ENCODE data around the gene PTDSS2. TPM values are rescaled to one million over a fixed set of nuclear protein-coding genes. Genes with fewer than 3 reads are reported as not detected.
A peak's percentile ranks its signal among the peaks of the same experiment; 100 is the strongest.

PTDSS2 gene
- total and polyA plus RNA-seq, 2 donors from 2014 or later, result 28.5 to 37.7 TPM

DNA sequence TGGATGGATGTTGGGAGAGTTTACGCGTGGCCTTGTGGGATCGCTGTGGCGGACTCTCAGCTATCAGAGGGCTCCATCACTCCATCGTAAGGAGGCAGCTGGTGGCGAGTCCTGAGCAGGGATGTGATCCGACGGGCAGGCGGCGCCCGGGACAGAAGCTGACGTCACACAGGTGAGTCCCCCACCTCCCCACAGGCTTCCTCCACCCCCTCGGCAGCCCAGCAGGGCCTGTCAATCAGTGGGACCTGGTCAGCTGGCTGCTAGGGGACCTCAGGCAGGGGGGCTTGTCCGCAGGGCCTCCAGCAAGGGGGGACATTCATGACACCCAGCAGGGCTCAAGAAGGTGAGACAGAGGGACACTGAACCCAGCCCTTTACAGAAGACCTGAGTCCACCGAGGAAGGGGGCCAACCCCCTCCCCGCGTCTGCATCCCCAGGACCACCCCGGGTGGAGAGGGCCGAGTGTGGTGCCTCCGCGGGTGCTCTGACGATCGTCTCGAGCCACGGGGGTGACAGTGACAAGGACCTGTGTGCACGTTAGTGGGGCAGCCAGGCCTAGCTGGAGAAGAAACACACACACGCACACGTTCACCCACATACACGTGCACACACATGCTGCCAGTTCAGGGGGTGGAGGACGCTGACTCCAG, 78.2 kb downstream of the PTDSS2 start:
- Histone ChIP-seq H3K27ac (ENCODE audit: low read depth in 2 of 2, low read length in 2 of 2) (no peak overlapping the region), H3K36me3 (ENCODE audit: control insufficient read depth in 2 of 3, insufficient read depth in 3 of 3, low read length in 3 of 3) (no peaks in the 10 kb centered on the region), H3K27me3 (ENCODE audit: control insufficient read depth, insufficient read depth, low read length) (no peaks in the 10 kb centered on the region), H3K9me3 (ENCODE audit: control insufficient read depth in 2 of 3, insufficient read depth in 1 of 3, low read length in 3 of 3) (no peaks in the 10 kb centered on the region), H3K9ac (ENCODE audit: low read length in 3 of 3) (no peak overlapping the region), H3K4me3 (ENCODE audit: low read length in 3 of 3) (no peak overlapping the region), H3K4me1 (ENCODE audit: control insufficient read depth in 2 of 3, insufficient read depth in 2 of 3, low read depth in 1 of 3, low read length in 3 of 3) (no peaks in the 10 kb centered on the region)
- peak in 1 of 5 donors; percentile 40 for DNase-seq
- TF ChIP-seq, protein P1, sequence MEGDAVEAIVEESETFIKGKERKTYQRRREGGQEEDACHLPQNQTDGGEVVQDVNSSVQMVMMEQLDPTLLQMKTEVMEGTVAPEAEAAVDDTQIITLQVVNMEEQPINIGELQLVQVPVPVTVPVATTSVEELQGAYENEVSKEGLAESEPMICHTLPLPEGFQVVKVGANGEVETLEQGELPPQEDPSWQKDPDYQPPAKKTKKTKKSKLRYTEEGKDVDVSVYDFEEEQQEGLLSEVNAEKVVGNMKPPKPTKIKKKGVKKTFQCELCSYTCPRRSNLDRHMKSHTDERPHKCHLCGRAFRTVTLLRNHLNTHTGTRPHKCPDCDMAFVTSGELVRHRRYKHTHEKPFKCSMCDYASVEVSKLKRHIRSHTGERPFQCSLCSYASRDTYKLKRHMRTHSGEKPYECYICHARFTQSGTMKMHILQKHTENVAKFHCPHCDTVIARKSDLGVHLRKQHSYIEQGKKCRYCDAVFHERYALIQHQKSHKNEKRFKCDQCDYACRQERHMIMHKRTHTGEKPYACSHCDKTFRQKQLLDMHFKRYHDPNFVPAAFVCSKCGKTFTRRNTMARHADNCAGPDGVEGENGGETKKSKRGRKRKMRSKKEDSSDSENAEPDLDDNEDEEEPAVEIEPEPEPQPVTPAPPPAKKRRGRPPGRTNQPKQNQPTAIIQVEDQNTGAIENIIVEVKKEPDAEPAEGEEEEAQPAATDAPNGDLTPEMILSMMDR (IDR thresholded peaks at IDR 0.05; ENCODE audit: borderline replicate concordance, extremely low read depth, insufficient read depth), result no peak
- no peak for FAIRE-seq
- intact Hi-C loops (cut with DNase I), result no loop called here

DNA sequence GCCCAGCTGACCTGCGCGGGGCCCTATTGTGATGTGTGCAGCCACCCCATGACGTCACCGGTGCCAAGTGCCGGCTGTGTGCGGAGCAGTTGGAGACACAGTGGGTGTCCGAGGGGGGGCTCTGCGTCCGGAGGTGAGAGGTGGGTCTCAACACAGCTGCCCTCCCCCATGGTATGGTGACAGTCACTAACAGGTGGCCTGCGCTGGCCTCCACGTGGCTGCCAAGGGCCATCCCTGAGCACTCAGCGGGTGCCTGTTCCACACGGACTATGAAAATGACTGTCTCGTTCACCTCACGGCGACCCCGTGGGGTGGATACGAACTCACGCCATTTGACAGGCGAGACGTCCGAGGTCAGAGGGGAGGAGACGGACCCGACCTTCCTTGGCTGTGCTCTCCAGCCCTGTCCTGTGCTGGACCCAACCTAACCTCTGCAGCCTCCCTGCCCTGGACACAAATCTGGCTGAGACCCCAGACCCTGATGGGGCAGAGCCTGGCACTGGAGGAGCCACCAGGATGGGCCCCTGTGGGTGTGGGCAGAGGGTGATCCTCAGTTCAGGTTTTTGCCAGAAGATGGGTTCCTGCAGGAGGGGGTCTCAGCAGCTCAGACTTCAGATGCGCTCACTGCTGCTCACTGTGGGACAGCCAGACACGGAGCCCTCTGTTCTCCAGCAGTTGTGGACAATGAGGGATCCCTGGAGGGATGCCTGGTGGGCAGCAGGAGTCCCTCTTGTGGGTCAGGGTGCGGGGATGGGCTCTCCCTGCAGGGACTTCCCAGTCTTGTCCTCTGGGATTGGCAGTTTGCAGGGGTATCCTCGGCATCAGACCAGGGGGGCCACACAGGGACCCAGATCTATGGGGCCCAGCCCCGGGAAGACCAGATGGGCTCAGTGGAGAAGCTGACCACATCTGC, 79.0 kb downstream of the PTDSS2 start:
- DNase-seq (peak in 1 of 5 donors; percentile 51), FAIRE-seq (no peak)
- TF ChIP-seq, protein P1 (IDR thresholded peaks at IDR 0.05; ENCODE audit: borderline replicate concordance, extremely low read depth, insufficient read depth), result no peak
- Histone ChIP-seq H3K27me3 (ENCODE audit: control insufficient read depth, insufficient read depth, low read length) (no peaks in the 10 kb centered on the region), H3K27ac (ENCODE audit: low read depth in 2 of 2, low read length in 2 of 2) (no peak overlapping the region), H3K36me3 (ENCODE audit: control insufficient read depth in 2 of 3, insufficient read depth in 3 of 3, low read length in 3 of 3) (no peaks in the 10 kb centered on the region), H3K4me1 (ENCODE audit: control insufficient read depth in 2 of 3, insufficient read depth in 2 of 3, low read depth in 1 of 3, low read length in 3 of 3) (peaks cover 0 to 4% (median under 1%) of the 10 kb centered on the region in 3 donors), H3K4me3 (ENCODE audit: low read length in 3 of 3) (no peak overlapping the region), H3K9ac (ENCODE audit: low read length in 3 of 3) (no peak overlapping the region), H3K9me3 (ENCODE audit: control insufficient read depth in 2 of 3, insufficient read depth in 1 of 3, low read length in 3 of 3) (no peaks in the 10 kb centered on the region)
- intact Hi-C loops (cut with DNase I), result no loop called here

DNA sequence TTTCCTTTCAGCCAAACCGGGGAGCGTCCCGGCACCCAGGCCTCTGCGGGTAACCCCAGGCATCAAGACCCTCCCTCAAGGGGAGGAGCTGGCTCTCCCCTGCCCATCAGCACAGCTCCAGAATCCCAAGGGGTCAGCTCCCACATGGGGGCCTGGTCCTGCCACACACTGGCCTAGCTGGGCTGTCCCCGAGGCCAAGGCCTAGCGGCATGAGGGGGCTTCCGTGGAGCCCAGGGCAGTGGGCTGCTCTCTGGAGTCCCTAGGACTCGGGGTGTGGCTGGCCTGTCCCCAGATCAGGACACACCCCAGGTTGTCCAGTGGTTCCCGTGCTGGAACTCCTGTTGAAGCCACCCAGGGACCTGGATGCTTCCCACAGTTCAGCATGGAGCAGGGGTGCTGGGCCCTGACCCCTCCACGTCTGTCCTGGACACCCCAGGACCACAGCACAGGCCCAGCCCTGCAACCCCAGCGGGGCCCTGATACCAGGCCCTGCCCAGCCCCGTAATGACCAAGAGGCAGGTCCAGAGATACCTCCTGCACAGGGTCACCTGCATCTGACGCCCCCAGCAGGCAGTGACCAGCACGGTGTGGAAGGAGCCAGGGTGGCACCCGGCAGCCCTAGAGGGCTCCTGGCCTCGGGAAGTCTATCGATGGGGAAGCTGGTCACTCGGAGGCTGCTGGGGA, 79.8 kb downstream of the PTDSS2 start:
- FAIRE-seq (no peak), DNase-seq (peak in 1 of 5 donors; percentile 45)

More for the DNA sequence above, 79.8 kb downstream of the PTDSS2 start:
- Histone ChIP-seq H3K4me1 (ENCODE audit: control insufficient read depth in 2 of 3, insufficient read depth in 2 of 3, low read depth in 1 of 3, low read length in 3 of 3) (peaks cover 0 to 9% (median 4%) of the 10 kb centered on the region in 3 donors), H3K27me3 (ENCODE audit: control insufficient read depth, insufficient read depth, low read length) (no peaks in the 10 kb centered on the region), H3K4me3 (ENCODE audit: low read length in 3 of 3) (no peak overlapping the region), H3K36me3 (ENCODE audit: control insufficient read depth in 2 of 3, insufficient read depth in 3 of 3, low read length in 3 of 3) (no peaks in the 10 kb centered on the region), H3K9ac (ENCODE audit: low read length in 3 of 3) (no peak overlapping the region), H3K9me3 (ENCODE audit: control insufficient read depth in 2 of 3, insufficient read depth in 1 of 3, low read length in 3 of 3) (no peaks in the 10 kb centered on the region), H3K27ac (ENCODE audit: low read depth in 2 of 2, low read length in 2 of 2) (no peak overlapping the region)
- intact Hi-C loops (cut with DNase I), result no loop called here
- TF ChIP-seq, protein P1 (IDR thresholded peaks at IDR 0.05; ENCODE audit: borderline replicate concordance, extremely low read depth, insufficient read depth), result no peak
